Hindlimb muscle (tissue), 1 donor: ENCODE results near the gene ARID1B. TPM values are rescaled to one million over a fixed set of nuclear protein-coding genes. Genes with fewer than 3 reads are reported as not detected.

Experiments
- DNase-seq: peaks from one replicate; pipeline ENCODE4 v3.0.0-alpha.2; 2013
- polyA plus RNA-seq: library from polyadenylated mRNA; unstranded; fragments of 120-200 nt; gene quantifications from one replicate; pipeline ENCODE4 v1.2.1, GENCODE V29; 2013; ENCODE audit not compliant: insufficient read length

The ARID1B gene
- polyA plus RNA-seq, 1 donor, result 76.6 TPM

DNA sequence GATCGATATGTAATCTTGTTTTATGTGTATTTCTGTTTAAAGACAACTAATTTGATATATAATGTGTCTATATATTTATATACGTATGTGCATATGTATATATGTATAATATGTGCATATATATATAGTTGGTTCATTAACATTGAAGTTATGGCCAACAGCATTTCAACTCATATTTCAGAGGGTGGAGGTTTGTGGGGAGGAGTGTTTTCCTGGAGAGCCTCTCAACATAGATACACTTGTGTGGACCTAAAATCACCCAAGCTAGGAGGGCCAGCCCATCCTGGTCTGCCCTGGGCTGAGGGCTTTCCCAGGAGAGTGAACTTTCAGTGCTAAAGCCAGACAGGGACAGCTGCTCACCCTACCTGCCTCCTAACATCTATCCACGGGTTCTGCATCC lies 477.4 kb downstream of the ARID1B start:
- no peak for DNase-seq

DNA sequence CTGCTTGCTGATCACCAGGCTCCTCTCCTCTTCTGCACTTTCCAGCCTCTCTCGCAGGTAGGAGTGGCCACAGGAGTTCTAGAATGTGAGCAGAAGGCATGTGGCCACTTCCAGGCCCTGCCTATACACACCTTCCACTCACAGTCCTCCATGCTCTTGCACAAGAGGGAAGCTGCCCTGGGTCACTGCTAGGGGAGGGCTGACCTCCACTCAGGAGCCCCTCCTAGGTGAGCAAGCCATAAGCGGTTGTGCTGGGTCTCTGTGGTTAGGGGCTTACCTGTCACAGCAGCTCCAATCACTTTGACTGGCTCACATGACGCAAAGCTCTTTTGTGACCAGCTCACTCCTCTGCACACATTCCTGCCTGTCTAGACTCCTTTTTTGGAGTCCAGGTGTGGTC lies 477.9 kb downstream of the ARID1B start:
- no peak for DNase-seq

DNA sequence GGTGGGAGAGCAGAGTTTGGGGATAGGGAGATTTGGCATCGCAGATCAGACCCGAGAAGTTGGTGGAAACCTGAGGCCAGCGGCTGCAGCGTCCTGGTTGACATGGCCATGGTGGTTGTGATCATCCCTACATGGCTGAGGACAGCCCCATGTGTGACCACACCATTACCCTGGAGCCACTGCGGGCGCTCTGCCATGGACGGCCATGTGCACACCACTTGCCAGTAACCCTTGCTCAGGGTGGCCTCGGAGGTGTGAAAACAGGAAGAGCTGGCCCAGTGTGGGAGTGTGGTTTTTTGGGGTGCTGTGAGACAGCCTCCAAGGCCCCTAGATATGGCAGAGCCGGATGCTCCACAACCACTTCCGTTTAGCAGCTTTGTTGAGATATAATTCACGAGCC lies 481.7 kb downstream of the ARID1B start:
- no peak for DNase-seq

DNA sequence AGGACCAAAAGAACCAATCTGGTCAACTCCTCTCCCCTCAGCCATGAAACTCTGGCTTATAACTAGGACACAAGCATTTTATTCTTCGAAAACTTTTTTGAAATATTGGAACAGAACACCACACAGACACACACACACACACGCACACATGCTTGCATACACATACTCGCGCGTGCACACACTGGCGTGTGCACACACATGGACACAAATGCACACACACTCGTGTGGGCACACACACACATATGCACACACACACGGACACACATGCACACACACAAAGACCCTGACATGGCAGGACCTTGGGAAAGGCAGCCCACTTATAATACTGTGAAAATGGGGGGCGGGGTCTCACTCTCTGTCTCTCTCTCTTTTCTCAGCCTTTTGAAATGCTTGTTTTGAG lies 482.3 kb downstream of the ARID1B start:
- DNase-seq, result no peak
